Muscle of leg (tissue), 11 donors: Measurements from ENCODE around the gene CAPN13. TPM values are rescaled to one million over a fixed set of nuclear protein-coding genes. Genes with fewer than 3 reads are reported as not detected.

Experiments
- DNase-seq: peaks from one replicate; pipeline ENCODE4 v3.0.0; 2013
- H3K27ac ChIP-seq: one replicate; pipeline ENCODE4 v1.5.1; 2013; ENCODE audit warnings: mild to moderate bottlenecking, low read length, control low read depth
- H3K27me3 ChIP-seq: one replicate; pipeline ENCODE4 v1.6.1; 2013; ENCODE audit warnings: low read length; ENCODE audit not compliant: control insufficient read depth, insufficient read depth
- H3K36me3 ChIP-seq: one replicate; pipeline ENCODE4 v1.6.1; 2013; ENCODE audit warnings: low read length; ENCODE audit not compliant: control insufficient read depth, insufficient read depth
- H3K4me1 ChIP-seq: one replicate; pipeline ENCODE4 v1.6.1; 2013; ENCODE audit warnings: low read length; ENCODE audit not compliant: control insufficient read depth, insufficient read depth
- H3K4me3 ChIP-seq: one replicate; pipeline ENCODE4 v1.5.1; 2013; ENCODE audit warnings: low read length, control low read depth
- H3K9me3 ChIP-seq: replicated peaks from 2 replicates; pipeline ENCODE4 v1.6.1; 2013; ENCODE audit warnings: low read depth, low read length; ENCODE audit not compliant: control insufficient read depth
- WGBS: methylation state at CpG from one replicate; pipeline ENCODE4 v1.1.5; 2013; ENCODE audit warnings: missing lambda C conversion rate; ENCODE audit not compliant: insufficient coverage; 5-methylcytosine and 5-hydroxymethylcytosine counted together
- polyA plus RNA-seq, 8 donors: library from polyadenylated mRNA; unstranded; fragments of 120-200 nt; gene quantifications; one replicate each; pipeline versions ENCODE4 v1.2.1 to v1.2.3, GENCODE V29; 2013; ENCODE audit warnings: inconsistent platforms in 1 of 8, low replicate concordance in 1 of 8; ENCODE audit not compliant: insufficient read length in 8 of 8, insufficient read depth in 1 of 8
- total RNA-seq: library from RNA; stranded (reverse); fragments of 120-200 nt; gene quantifications from one replicate; pipeline ENCODE4 v1.2.4, GENCODE V29; 2013

Gene CAPN13
- total and polyA plus RNA-seq, 9 donors, result 0.05 to 1.7 (median 0.61) TPM; not detected in 6

- Histone ChIP-seq H3K9me3 (peaks cover 2% of the 10 kb centered on the region), H3K27ac (no peak overlapping the region), H3K36me3 (no peaks in the 10 kb centered on the region), H3K4me1 (no peaks in the 10 kb centered on the region), H3K27me3 (peaks cover 2% of the 10 kb centered on the region), H3K4me3 (no peak overlapping the region)
- no peak for DNase-seq
- 79% methylated on average over 4 of the region's 8 CpGs for WGBS
Measured at GRCh38 chr2:30714811-30715709, 92.2 kb downstream of the CAPN13 start.

- WGBS, result 75% methylated on average over 3 of the region's 3 CpGs
- peaks cover 2% of the 10 kb centered on the region for H3K27me3 ChIP-seq
- H3K4me1 ChIP-seq, result no peaks in the 10 kb centered on the region
- H3K4me3 ChIP-seq, result no peak overlapping the region
- H3K36me3 ChIP-seq, result no peaks in the 10 kb centered on the region
- no peak overlapping the region for H3K27ac ChIP-seq
- H3K9me3 ChIP-seq, result peaks cover 2% of the 10 kb centered on the region
- DNase-seq, result no peak
Measured at GRCh38 chr2:30713698-30714097, 93.5 kb downstream of the CAPN13 start.

DNA sequence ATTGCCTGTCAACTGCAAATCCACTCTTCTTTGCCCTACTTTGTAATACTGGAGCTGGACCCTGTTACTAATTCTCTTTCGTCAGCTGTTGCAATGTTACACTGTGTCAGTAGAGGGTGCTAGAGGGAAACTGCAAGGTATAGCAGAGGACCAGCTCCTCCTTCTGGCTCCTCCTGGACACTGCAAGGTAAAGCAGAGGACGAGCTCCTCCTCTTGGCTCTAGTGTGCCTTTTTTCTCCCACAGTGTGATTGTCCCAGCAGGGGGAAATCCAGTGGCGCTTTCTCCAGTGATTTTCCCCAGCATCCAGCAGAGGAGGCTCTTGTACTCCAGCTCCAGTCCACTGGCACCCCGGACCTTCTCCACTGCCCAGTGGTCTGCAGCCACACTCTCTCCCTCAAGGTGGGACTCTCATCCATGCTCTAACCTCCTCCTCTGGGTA is 95.6 kb downstream of the CAPN13 start:
- H3K36me3 ChIP-seq, result no peaks in the 10 kb centered on the region
- H3K27me3 ChIP-seq, result peaks cover 2% of the 10 kb centered on the region
- peaks cover 2% of the 10 kb centered on the region for H3K9me3 ChIP-seq
- DNase-seq, result peak; percentile 88
- peaks cover 2% of the 10 kb centered on the region for H3K4me1 ChIP-seq
- H3K27ac ChIP-seq, result no peak overlapping the region
- WGBS, result 33% methylated on average over 3 of the region's 4 CpGs
- H3K4me3 ChIP-seq, result no peak overlapping the region

DNA sequence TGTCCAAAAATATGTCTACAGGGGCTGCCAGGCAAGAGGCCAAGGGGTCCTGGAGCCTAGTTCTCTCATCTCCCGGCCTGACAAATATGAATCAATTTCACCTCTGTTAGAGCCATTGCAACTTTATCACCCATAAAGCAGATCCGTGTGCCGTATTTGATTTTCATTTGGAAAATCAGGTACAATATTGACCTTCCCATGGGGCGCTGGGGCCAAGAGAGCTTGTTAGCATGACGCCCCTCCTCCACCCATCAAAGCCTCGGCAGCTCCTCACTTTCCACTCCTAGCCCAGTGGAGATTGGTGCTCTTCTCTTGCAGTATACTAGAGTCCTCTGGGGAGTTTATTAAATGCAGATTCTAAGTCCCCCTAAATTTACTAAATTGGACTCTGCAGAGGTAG is 96.8 kb downstream of the CAPN13 start:
- DNase-seq, result no peak
- 82% methylated on average over 3 of the region's 6 CpGs for WGBS
- Histone ChIP-seq H3K4me1 (peaks cover 2% of the 10 kb centered on the region), H3K36me3 (no peaks in the 10 kb centered on the region), H3K4me3 (no peak overlapping the region), H3K27me3 (peaks cover 2% of the 10 kb centered on the region), H3K27ac (no peak overlapping the region), H3K9me3 (peaks cover 2% of the 10 kb centered on the region)

DNA sequence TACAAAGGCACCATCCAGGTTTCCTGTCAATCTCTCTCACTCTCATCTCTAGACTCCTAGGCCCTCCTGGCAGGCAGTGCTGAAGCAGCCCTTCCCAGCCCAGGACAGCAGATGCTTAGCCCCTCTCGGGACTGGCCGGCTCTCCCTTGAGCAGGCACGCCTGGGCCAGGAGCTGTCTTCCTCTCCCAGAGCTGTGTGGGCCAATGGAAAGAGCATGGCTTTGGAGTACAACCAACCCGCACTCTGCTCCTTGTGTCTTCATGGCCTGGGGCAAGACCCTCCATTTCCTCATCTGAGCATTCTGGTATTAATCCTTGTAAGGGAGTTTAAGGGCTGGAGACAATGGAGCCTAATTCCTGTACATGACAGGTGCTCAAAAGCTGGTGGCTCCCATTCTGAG is 97.2 kb downstream of the CAPN13 start:
- H3K27ac ChIP-seq, result no peak overlapping the region
- peaks cover 2% of the 10 kb centered on the region for H3K4me1 ChIP-seq
- WGBS, result 100% methylated on average over 2 of the region's 4 CpGs
- H3K36me3 ChIP-seq, result no peaks in the 10 kb centered on the region
- peaks cover 2% of the 10 kb centered on the region for H3K9me3 ChIP-seq
- H3K27me3 ChIP-seq, result peaks cover 2% of the 10 kb centered on the region
- DNase-seq, result no peak
- no peak overlapping the region for H3K4me3 ChIP-seq

DNA sequence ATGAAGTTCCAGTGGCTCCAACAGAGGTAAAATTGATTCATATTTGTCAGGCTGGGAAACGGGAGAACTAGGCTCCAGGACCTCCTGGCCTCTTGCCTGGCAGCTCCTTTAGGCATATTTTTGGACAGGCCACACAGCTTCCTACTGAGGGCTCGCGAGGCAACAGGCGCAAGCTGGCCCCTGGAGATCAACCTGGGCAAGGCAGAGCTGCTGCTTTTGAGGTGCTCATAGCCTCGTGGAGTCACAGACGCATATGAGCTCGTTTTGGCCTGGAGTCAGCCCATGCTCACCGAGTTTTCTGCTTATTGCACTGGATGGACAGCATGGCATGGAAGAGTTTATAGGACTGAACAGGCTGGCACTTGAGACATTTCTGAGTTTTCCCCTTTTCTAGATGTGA is 97.7 kb downstream of the CAPN13 start:
- no peak overlapping the region for H3K4me3 ChIP-seq
- H3K9me3 ChIP-seq, result peaks cover 2% of the 10 kb centered on the region
- no peak overlapping the region for H3K27ac ChIP-seq
- peaks cover 2% of the 10 kb centered on the region for H3K4me1 ChIP-seq
- DNase-seq, result no peak
- WGBS, result 72% methylated on average over 8 of the region's 8 CpGs
- no peaks in the 10 kb centered on the region for H3K36me3 ChIP-seq
- peaks cover 2% of the 10 kb centered on the region for H3K27me3 ChIP-seq

DNA sequence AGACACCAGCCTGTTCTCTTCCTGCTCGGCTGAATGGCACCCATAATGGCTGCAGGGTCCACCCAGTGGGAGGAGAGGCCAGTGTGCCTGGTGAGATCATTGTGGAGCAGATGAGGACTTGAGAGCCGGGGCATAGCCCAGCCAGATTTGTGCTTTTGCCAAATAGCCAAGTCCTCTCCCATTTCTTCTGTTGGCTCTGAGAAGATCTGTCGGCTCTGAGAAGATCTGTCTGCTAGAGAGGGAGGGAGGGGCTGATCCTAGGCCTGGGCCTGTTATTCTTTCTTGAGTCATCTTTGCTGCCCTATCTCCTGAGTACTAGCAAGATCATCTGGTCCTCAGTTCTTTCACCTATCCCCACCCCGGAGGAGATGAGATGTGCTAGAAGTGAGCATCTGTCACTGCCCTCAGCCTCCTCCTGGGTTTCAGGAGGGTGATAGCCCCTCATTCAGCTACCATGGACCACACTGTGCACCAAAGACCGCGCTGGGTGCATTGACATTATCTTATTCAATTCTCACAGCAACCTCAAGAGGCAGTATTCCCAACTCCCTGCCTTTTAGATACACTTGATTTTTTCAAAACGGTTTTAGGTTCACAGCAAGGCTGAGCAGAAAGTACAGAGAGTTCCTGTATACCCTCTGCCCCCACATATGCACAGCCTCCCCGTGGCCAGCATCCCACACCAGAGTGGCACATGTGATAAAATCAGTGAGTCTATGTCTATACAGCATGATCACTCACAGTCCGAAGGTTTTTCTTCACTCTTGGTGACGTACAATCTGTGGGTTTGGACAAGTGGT is 98.6 kb downstream of the CAPN13 start:
- no peak for DNase-seq
- H3K4me1 ChIP-seq, result peaks cover 2% of the 10 kb centered on the region

DNA sequence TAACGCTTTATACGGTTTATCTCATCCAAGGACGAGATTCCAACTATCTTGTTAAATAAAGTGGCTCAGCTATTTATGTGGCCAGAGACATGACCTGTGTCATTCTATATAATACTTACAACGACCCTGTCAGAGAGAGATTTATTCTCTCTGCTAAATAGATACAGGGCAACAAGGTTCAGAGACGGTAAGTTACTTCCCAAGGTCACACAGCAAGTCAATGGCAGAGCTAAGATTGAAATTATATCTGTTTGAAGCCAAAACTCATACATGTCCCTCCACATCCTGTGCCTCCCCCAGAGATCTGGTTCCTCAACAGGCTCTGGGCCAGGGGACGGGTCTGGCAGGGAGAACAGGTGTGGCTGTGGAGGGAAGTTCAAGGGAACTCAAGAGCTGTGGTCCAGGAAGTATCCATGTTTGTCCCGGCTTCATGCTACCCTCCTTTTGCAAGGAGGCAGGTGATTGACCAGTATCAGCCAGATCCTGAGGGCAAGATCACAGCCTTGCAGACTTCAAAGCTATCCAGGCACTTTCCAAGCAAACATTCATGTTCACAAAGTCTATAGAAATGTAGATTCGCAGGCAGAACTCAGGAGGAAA is 99.8 kb downstream of the CAPN13 start:
- no peak overlapping the region for H3K4me3 ChIP-seq
- 43% methylated on average over 1 of the region's 8 CpGs for WGBS
- no peak for DNase-seq
- H3K4me1 ChIP-seq, result peaks cover 2% of the 10 kb centered on the region
- H3K27me3 ChIP-seq, result no peaks in the 10 kb centered on the region
- no peak overlapping the region for H3K27ac ChIP-seq
- H3K36me3 ChIP-seq, result no peaks in the 10 kb centered on the region
- peaks cover 8% of the 10 kb centered on the region for H3K9me3 ChIP-seq

More for the DNA sequence above, 98.6 kb downstream of the CAPN13 start:
- Histone ChIP-seq H3K27me3 (peaks cover 2% of the 10 kb centered on the region), H3K27ac (no peak overlapping the region), H3K9me3 (peaks cover 2% of the 10 kb centered on the region), H3K4me3 (no peak overlapping the region), H3K36me3 (no peaks in the 10 kb centered on the region)
- 60% methylated on average over 6 of the region's 10 CpGs for WGBS

DNA sequence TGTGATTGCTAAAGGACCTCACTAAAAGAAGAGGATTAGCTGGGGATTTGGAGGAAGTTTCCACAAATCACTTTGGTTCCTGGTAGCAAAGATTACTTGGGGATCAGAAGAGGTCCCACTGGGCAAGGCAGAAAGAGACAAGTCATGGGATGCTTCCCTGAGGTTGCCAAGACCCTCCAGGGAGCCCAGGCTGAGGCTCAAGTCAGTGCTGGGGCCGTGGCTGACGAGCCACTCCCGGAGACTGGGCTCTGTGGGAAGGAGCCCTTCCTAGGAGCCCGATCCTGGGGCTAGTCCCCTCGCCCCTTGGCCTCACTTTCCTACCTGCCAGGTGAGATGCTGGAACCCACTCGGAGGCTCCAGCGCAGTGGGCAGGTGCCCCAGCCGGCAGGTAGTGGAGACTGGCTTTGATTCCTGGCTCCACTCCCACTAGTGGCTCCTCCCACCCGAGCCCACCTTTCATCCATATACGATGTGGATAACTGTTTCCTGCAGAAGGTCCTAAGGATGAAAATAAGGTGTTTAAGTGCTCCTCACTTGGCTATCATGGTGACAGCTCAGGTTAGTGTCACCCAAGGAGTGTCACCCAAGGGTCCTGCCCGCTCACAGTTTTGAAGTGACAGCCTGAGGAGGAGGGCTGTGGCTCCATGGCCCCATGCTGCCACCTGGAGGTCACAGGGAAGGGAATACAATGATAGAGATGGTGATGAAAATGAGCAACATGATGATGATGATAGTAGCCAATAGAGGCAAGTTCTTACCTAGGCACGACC is 100.5 kb downstream of the CAPN13 start:
- Histone ChIP-seq H3K36me3 (no peaks in the 10 kb centered on the region), H3K4me3 (no peak overlapping the region), H3K4me1 (peaks cover 2% of the 10 kb centered on the region), H3K27ac (no peak overlapping the region), H3K9me3 (peaks cover 15% of the 10 kb centered on the region), H3K27me3 (no peaks in the 10 kb centered on the region)
- peak; percentile 67 for DNase-seq
- 43% methylated on average over 6 of the region's 12 CpGs for WGBS
